ENCODE results near the gene XIRP1. TPM values are rescaled to one million over a fixed set of nuclear protein-coding genes. Genes with fewer than 3 reads are reported as not detected.
A peak's percentile ranks its signal among the peaks of the same experiment; 100 is the strongest.

XIRP1 gene
- total RNA-seq, 1 donor from 2014 or later = not detected

GRCh38 chr3:39184968-39185285, 7.5 kb downstream of the XIRP1 start:
- H3K27ac Mint-ChIP-seq (ENCODE audit: unreplicated experiment) = no peak overlapping the region
- H3K36me3 Mint-ChIP-seq (ENCODE audit: low read depth) = no peaks in the 10 kb centered on the region
- H3K4me3 Mint-ChIP-seq = no peak overlapping the region
- TF ChIP-seq CTCF (conservative IDR thresholded peaks at IDR 0.05) = no peak
- no peaks in the 10 kb centered on the region for H3K9me3 Mint-ChIP-seq
- H3K4me1 Mint-ChIP-seq = peaks cover 20% of the 10 kb centered on the region
- no peak for DNase-seq (ENCODE audit: low read depth, low spot score)
- H3K27me3 Mint-ChIP-seq (ENCODE audit: low read depth) = peaks cover 7% of the 10 kb centered on the region

GRCh38 chr3:39184081-39184967, 8.1 kb downstream of the XIRP1 start:
- Mint-ChIP-seq H3K4me1 (peaks cover 22% of the 10 kb centered on the region), H3K27me3 (ENCODE audit: low read depth) (peaks cover 13% of the 10 kb centered on the region), H3K9me3 (no peaks in the 10 kb centered on the region), H3K4me3 (no peak overlapping the region), H3K36me3 (ENCODE audit: low read depth) (no peaks in the 10 kb centered on the region), H3K27ac (ENCODE audit: unreplicated experiment) (no peak overlapping the region)
- no peak for TF ChIP-seq CTCF (conservative IDR thresholded peaks at IDR 0.05)
- DNase-seq (ENCODE audit: low read depth, low spot score) = no peak

GRCh38 chr3:39183211-39184080, 8.9 kb downstream of the XIRP1 start:
- Mint-ChIP-seq H3K9me3 (no peaks in the 10 kb centered on the region), H3K27ac (ENCODE audit: unreplicated experiment) (peak overlapping the region; percentile 87), H3K4me1 (peaks cover 28% of the 10 kb centered on the region), H3K36me3 (ENCODE audit: low read depth) (no peaks in the 10 kb centered on the region), H3K27me3 (ENCODE audit: low read depth) (peaks cover 19% of the 10 kb centered on the region), H3K4me3 (no peak overlapping the region)
- no peak for TF ChIP-seq CTCF (conservative IDR thresholded peaks at IDR 0.05)
- no peak for DNase-seq (ENCODE audit: low read depth, low spot score)

GRCh38 chr3:39181408-39182335, 10.7 kb downstream of the XIRP1 start:
- no peak overlapping the region for H3K27ac Mint-ChIP-seq (ENCODE audit: unreplicated experiment)
- TF ChIP-seq CTCF (conservative IDR thresholded peaks at IDR 0.05) = peak; percentile 26
- H3K36me3 Mint-ChIP-seq (ENCODE audit: low read depth) = no peaks in the 10 kb centered on the region
- H3K27me3 Mint-ChIP-seq (ENCODE audit: low read depth) = peaks cover 21% of the 10 kb centered on the region
- no peaks in the 10 kb centered on the region for H3K9me3 Mint-ChIP-seq
- peak overlapping the region; percentile 76 for H3K4me3 Mint-ChIP-seq
- peaks cover 39% of the 10 kb centered on the region for H3K4me1 Mint-ChIP-seq
- DNase-seq (ENCODE audit: low read depth, low spot score) = no peak
